HG03521 (cell line): ENCODE results near the gene TBC1D14.
"Not testable (repeated sequence)": the region's sequence is repeated elsewhere in the genome, so short reads cannot be mapped to it uniquely, and the experiment has no call there.

Experiments used
- ATAC-seq: cut with Tn5 transposase; IDR thresholded peaks from one replicate; pipeline ENCODE4 v1.9.1; 2021; ENCODE audit warnings: mild to moderate bottlenecking, moderate library complexity; ENCODE audit not compliant: unreplicated experiment

Gene TBC1D14

DNA sequence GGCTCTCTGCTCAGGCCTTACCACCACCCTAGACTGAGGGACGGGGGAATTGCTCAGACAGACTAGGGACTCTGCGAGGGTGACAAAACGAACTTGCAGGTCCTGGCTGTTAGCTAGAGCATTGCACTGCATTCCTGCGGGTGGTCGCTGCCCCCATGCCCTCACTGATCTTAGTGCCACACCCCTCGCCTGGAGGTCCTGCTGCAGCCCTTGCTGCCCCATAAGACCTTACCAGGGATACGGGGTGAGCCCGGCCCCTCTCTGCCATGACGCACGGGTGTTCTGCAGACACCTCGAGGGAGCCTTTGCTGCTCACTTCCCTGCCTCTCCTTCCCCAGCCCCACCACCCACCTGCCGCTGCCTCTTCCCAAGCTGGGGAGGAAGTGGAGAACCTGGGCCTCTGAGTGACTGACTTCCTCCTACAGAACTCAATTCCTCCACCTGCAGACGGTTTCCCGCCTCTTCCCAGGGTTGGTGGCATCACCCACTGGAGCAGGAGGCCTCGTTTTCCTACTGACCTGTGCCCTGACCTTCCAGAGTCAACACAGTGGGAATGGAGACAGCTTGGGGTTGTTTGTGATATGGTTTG lies 19.8 kb upstream of the TBC1D14 start:
- ATAC-seq = no peak

DNA sequence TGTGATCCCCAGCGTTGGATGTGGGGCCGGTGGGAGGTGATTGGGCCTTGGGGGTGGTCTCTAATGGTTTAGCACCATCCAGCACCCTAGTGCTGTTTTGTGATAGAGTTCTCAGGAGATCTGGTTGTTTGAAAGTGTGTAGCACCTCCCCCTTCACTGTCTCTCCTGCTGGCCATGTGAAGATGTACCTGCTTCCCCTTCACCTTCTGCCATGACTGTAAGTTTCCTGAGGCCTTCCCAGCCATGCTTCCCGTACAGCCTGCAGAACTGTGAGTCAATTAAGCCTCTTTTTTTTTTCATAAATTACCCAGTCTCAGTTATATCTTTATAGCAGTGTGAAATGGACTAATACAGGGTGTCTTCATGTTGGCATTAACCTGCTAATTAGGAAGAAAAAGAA lies 19.3 kb upstream of the TBC1D14 start:
- ATAC-seq = no peak

DNA sequence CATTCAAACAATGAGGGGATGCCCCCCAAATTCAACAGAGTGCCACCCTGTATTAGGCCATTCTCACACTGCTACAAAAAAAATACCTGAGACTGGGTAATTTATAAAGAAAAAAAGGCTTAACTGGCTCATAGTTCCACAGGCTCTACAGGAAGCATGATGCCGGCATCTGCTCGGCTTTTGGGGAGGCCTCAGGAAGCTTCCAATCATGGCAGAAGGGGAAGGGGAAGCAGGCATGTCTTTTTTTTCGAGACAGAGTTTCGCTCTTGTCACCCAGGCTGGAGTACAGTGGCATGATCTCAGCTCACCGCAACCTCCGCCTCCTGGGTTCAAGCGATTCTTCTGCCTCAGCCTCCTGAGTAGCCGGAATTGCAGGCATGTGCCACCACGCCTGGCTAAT lies 18.7 kb upstream of the TBC1D14 start:
- ATAC-seq = not testable (repeated sequence)

DNA sequence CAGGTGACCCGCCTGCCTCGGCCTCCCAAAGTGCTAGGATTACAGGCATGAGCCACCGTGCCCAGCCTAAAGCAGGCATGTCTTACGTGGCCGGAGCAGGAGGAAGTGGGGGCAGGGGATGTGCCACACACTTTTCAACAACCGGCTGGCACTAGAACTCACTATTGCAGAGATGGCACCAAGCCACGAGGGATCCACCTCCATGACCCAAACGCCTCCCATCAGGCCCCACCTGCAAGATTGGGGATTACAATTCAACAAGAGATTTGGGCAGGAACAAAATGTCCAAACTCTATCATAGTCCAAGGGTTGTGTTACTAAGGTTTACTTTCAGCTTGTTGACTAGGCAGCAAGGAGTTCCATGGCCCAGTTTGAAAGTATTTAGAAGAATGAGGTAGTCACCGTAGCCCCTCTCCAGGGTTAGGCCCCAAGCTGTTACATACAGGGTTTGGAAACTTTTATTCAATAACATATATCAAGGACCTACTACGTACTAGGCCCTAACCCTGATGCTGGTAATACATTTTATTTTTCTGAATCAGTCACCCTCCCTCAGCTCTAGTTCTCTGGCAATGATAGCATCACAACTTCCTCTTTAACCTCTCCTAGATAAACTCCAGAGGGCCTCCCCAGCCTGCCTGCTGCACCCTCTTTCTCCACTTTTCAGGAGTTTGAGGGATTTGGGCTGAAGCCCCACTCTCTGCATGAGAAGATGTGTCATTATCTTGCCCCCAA lies 18.0 kb upstream of the TBC1D14 start:
- ATAC-seq = no peak

DNA sequence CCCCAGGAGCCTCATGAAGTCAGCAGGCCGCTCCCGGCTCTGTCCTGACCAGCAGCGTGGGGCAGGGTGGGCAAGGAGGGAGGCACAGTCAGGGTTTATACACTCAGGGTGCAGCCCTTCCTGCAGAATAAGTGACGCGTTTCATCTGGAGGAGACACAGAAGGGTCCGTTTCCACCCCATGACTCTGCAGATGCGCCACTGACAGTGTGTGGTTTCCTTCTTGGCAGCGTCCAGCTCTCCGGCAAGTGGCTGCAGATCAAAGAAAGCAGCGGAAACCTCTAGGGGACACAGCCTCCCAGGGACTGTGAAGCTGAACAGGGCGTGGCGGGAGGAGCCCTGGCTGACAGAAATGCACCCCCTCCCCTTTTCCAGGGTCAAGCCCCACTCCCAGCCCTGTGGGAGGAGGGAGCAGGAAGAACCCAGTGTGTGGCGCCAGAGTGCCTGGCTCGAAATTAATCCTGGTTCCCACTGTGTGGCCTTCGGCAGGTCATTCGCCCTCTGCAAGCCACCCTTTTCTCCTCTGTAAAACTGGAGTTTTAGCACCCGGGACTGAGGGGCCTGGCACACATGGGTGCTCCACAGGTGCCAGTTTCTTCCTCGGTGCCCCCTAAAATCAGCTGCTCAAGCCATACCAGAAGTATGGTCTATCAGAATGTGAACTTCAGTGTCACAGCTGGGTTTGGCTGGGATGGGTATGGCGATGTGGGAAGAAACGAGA lies 17.3 kb upstream of the TBC1D14 start:
- ATAC-seq = no peak

DNA sequence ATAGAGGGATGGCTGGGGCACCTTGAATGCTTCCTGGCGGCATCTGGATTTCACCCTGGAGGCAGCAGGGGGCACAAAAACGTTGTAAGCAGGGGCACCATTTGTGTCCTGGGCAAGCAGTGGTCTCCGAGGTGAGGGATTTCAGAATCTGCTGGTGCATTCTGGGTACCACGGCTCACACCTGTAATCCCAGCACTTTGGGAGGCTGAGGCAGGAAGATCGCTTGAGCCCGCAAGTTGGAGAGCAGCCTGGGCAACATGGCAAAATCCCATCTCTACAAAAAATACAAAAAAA lies 16.8 kb upstream of the TBC1D14 start:
- ATAC-seq = no peak

DNA sequence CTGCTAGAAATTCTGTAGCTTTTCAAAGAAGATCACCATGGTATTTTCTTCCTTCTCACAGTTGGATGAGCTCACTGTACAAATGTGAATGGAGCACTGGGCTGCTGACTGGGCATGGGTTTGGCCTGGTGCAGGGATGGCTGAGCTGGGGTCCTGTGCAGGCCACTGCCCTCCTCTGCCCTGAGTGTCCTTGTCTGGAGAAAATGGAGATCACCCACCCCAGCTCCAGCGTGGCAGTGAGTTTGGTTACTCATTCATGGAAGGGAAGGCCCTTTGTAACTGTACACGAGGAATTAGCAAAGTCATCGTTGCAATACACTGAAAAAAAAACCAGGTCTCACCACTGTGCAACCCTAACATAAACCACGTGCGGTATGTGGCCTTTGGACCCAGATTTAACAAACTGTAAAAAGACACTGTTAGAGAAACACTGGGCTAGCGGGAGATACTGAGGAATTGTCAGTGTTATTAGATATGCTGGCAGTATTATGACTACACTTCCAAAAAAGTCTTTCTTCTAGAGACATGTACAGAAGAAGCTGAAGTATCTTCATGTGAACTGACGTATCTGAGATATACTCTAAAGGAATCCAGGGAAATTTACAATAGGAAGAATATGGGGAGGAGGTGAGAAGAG lies 16.1 kb upstream of the TBC1D14 start:
- no peak for ATAC-seq

DNA sequence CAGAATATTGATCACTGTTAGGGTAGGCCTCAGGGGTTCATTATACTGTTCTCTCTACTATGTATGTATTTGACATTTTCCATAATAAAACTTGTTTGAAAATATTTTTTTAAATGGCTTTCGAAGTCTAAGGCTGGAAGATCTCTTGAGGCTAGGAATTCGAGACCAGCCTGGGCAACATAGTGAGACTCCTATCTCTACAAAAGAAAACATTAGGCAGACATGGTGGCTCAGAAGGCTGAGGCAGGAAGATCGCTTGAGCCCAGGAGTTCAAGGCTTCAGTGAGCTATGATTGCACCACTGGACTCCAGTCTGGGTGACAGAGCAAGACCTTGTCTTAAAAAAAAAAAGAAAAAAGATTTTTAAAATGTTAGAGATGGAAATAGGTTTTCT lies 15.5 kb upstream of the TBC1D14 start:
- no peak for ATAC-seq

DNA sequence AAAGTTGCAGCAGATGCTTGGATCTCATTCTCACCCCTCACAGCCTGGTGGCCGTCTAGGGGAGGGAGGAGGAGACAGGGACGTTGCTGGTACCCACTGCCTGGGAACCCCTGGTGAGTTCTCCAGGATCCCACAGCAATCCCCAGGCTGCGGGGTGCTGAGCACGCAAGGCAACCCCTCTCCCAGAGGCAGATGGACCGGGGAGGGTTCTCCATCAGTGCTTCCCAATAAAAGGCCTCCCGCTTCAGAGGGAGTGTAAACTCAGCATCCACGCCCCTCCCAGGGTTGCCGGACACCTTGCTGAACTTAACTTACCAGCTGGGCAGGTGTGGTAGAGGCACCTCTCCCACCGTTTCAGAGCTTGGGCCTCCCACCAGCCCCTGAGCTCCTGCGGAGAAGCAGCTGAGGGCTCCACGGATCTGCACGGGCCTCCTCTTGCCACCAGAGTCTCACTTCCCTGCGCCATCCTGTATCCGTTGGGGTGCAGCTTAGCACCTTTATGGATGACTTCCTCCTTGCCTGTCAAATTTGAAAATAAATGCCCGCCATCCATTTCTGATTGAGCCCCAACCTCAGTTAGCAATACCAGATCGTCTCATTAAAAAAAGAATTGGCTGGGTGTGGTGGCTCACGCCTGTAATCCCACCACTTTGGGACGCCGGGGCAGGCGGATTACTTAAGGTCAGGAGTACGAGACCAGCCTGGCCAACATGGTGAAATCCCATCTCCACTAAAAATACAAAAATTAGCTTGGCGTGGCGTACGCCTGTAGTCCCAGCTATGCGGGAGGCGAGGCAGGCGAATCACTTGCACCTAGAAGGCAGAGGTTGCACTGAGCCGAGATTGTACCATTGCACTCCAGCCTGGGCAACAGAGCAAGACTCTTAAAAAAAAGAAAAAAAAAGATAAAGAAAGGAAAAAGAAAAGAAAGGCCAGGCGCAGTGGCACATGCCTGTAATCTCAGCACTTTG lies 14.8 kb upstream of the TBC1D14 start:
- ATAC-seq = no peak

DNA sequence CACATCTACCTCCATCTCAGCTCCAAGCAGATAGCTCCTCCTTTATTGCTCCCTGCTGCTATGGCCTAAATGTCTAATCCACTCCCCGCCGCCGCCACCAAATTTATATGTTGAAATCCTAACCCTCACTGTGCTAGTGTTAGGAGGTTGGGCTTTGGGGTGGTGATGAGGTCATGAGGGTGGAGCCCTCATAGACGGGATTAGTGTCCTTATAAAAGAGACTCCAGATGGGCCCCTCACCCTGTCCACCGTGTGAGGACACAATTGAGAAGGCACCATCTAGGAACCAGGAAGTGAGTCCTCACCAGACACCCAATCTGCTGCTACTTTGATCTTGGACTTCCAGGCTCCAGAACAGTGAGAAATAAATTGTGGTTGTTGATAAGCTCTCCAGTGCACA lies 13.6 kb upstream of the TBC1D14 start:
- no peak for ATAC-seq

DNA sequence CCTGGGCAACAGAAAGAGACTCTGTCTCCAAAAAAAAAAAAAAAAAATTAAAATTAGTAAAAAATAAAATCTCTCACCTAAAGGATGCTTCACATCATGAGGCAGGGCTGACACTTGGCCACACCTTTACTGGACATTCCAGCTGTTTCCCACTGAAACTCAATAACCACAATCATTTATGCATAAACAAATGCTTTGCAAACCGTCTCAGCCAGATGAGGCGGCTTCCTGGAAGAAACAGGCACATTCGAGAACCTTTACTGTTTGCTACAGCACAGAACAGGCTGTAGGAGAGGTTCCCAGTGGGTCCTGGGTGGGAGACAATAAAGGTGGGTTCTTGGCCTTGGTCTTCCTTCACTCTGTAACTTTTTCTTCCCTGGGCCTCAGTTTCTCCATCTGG lies 10.9 kb upstream of the TBC1D14 start:
- ATAC-seq = no peak

DNA sequence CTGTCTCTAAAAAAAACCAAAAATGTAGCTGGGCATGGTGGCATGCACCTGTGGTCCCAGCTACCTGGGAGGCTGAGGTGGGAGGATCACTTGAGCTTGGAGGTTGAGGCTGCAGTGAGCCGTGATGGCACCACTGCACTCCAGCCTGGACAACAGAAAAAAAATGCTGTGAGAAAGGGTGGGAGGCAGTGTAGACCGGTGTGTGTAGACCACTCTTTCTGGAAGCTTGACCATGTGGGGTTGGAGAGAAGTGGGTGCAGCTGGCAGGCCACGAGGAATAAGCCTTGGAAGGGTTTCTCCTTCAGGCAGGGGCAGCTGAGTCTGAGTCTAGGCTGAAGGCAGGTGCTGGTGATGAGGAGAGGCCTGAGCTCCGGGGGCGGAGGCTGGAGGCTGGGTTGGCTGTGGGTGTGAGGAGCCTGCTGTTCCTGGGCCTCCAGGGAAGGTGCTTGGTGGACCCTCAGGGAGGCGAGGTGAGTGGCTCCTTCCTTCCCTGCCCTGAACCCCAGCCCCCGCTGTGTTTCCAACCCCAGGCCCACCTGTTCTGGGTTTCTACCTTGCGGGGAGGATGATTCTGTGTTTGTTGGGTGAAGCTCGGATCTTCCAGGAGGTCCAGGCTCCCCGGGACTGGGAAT lies 9.3 kb upstream of the TBC1D14 start:
- ATAC-seq = no peak

DNA sequence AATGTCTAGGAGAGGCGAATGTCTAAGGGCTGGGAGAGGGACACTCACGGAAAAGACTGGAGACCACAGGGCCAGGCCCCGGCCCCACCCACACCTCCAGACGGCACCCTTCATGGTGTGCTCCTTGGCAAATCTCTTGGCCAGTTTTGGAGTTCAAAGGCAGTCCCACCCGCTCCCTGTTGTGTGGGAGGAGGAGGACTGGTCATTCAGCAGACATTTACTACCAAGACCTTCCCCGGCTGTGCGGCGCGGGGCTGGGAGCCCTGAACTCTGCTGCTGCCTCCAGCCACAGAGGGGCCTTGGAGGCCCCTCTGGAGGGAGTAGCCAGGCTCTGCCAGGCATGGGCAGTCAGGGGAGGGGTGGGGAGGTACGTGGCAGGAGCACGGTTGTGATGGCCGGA lies 8.7 kb upstream of the TBC1D14 start:
- ATAC-seq = no peak

DNA sequence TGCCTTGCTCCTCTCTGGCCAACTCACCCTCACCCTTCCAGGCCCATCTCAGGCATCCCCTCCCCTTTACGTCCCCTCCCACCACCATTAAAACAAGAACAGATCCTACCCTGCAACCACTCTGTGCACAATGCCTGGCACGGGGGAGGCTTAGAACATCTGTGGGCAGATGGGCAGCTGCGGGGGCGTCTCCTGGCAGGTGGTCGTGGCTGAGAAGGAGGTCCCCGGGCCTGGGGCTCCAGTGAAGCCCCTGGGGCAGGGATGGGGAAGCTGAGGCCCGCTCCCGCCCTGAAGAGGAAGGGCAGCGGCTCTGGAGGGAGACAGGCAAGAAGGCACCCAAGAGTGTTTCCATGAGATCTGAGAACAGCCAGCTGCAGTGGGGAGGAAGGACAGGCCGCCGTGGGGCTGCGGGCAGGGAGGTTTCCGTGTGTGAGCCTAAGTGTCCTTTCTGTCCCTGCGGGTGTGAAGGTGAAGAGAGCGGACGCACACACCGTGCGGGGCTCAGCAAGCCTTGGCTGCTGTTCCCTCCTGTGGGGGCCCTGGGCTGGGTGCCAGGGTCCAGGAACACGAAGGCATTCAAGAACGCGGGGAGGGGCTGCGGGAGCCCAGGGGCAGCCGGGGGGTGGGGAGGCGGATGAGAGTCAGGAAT lies 7.8 kb upstream of the TBC1D14 start:
- no peak for ATAC-seq

DNA sequence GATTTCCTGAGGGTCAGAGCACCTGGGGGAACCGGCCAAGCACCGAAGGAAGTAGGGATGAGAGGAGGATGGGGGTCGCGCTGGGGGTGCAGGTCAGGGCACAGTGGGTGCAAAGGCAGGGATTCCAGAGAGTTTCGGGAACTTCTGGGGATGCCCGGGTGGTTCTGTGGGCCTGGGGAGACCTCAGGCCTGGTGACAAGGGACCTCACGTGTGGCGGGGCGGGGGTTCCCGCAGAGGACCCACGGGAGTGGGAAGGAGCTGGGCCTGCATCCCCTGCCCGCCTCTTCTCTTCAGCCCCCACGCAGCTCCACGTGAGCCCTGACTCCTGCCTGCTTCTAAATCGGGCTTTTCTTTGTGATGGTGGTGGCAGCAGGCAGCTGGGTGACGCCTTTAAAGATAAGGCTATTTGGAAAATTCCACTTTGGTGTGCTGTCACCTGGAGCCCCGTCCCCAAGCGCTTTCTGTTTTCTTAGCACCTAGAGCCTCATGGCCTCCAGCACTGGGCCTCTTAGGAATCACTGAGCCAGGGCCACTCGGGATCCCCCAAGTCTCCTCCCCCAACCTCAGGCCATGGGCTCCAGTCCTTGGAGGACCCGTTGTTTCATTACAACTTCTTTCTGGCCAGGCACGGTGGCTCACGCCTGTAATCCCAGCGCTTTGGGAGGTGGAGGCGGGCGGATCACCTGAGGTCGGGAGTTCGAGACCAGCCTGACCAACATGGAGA lies 7.1 kb upstream of the TBC1D14 start:
- no peak for ATAC-seq

DNA sequence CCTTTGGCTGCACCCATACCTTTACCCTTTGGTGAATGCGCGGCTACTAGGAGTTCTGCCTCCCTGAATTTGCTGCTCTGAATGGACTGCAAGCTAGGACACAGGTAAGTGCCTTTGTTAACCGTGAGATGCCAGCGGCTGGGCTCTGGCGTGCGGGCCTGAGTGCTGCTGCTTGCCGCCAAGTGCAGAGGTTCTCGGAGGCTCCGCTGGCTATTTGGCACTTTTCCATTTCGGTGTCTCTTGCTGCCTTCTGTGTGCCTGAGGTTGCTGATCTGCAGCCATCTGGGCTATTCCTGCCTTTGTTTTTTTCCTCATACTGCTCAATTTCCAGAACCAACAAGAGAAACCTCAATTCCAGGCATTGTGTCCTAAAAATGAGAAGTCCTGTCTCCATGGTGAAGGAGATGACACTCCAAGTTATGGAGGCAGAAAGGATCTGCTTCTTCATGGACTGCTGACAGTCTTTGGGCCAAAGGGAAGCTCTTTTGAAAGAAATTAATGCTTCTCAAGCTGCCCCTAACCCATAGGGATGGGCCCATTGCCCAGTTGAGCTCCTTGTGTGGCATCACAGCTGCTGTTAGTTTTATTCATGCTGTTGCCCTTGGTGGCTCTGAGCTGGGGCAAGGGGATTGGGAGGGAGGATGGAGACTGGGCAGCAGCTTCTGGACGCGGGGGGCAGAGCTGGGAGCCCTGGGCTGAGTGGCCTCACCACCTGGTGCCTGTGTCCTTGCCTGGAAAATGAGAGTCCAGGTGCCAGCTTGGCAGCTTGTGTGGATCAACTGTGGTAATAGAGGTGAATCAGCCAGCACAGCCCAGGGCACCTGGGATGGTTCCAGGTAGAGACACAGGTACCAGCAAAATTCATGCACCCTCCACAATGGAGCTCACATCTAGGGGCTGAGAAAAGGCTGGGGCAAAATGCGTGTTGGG lies 3.8 kb upstream of the TBC1D14 start:
- ATAC-seq = no peak

DNA sequence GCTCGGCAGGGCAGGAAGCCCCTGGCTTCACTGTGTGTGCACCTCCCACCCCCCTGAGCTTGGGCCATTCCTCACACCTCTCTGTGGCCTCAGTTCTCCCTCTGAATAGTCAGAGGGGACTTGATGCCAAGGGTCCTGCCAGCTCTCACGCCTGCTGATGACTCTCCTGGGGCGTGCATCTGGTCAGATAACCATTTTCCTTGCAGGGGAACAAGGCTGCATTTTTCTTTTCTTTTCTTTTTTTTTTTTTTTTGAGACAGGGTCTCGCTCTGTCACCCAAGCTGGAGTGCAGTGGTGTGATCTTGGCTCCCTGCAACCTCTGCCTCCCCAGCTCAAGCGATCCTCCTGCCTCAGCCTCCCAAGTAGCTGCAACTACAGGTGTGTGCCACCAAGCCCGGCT lies 3.1 kb upstream of the TBC1D14 start:
- ATAC-seq = not testable (repeated sequence)

DNA sequence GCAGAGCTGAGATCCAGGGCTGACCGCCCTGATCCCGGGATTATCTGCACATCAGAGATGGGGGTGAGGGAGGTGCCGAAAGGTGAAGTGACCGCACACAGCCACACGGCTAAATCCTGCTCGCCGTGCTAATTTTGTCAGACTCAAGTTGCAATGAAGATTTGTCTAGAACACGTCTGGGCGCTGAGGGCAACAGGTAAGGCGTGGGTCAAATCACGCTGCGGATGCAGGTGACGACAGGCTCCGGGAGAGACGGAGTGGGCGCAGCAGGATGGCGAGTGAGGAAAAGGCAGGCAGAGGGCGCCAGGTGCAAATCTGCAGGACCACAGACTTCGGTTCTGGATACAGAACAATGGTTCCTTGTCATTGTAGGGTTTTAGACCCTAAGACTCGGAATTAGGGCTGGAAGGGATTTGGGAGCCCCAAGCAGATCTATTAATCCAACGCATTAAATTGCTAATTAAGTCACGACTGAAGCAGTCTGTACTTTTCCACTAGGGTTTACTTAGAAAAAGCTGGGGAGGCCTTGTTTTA lies 1.9 kb upstream of the TBC1D14 start:
- ATAC-seq = no peak
